Measurements from ENCODE around the gene UBE3C.
A peak's percentile ranks its signal among the peaks of the same experiment; 100 is the strongest.

UBE3C gene

DNA sequence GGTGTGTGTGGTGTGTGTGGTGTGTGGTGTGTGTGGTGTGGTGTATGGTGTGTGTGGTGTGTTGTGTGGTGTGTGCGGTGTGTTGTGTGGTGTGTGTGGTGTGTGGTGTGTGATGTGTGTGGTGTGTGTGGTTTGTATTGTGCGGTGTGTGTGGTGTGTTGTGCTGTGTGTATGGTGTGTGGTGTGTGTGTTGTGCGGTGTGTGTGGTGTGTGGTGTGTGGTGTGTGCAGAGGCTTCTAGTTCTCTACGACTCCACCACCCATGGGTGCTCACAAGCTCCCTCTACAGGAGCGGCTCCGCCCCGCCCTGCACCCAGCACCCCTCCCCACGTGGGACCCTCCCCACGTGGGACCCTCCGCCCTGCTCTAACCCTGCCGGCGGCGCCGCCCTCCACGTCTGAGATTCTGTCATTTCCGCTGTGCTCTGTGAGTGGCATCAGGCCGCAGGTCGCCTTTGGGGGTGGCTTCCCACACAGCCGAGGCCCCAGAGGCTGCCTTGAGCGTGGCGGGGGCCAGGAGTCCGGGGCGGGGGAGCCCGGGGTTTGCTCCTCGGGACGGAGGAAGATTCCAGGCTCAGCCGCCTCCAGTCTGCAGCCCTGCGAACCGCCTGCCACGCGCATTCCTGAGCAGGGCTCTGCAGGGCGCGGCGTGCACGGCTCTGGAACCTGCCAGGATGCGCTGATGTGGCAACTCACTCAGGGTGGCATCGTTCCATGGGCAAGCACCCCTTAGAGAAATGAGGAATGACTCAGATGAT, 161.1 kb downstream of the UBE3C start:
- Histone ChIP-seq H4K8ac (ENCODE audit: low read depth, low read length) (peak overlapping the region; percentile 98), H2BK15ac (ENCODE audit: low read length) (no peak overlapping the region), H3K4me2 (ENCODE audit: insufficient read depth, low read length, poor library complexity, severe bottlenecking) (no peak overlapping the region), H2AFZ (ENCODE audit: low read length) (peak overlapping the region; percentile 48), H3K18ac (ENCODE audit: low read length) (peak overlapping the region; percentile 11), H3K4me3 (ENCODE audit: low read length in 2 of 2) (peak overlapping the region in 1 of 2 donors; percentile 72), H3K9ac (ENCODE audit: low read depth, low read length, poor library complexity) (peak overlapping the region; percentile 88), H3K9me3 (replicated peaks in 1 of 2; ENCODE audit: control insufficient read depth in 2 of 2, insufficient read depth in 1 of 2, low read depth in 1 of 2, low read length in 2 of 2) (peaks cover 0 to 9% of the 10 kb centered on the region in 2 donors), H3K27ac (replicated peaks; ENCODE audit: low read length) (no peak overlapping the region), H3K36me3 (replicated peaks in 1 of 2; ENCODE audit: control insufficient read depth in 2 of 2, insufficient read depth in 2 of 2, low read length in 2 of 2) (peaks cover 0 to 4% of the 10 kb centered on the region in 2 donors), H2BK12ac (ENCODE audit: low read length) (peak overlapping the region; percentile 90), H3K4ac (ENCODE audit: low read length) (no peak overlapping the region), H2AK5ac (ENCODE audit: low read depth, low read length) (peak overlapping the region; percentile 43), H3K14ac (ENCODE audit: low read length) (peak overlapping the region; percentile 28), H3K79me1 (ENCODE audit: low read depth, low read length) (no peaks in the 10 kb centered on the region), H3K4me1 (ENCODE audit: control insufficient read depth in 2 of 2, insufficient read depth in 1 of 2, low read depth in 1 of 2, low read length in 2 of 2) (peaks cover 0 to 5% of the 10 kb centered on the region in 2 donors), H2BK5ac (ENCODE audit: low read length) (peak overlapping the region; percentile 66), H3K23ac (ENCODE audit: low read depth, low read length, poor library complexity) (peak overlapping the region; percentile 94), H4K91ac (ENCODE audit: low read depth, low read length, poor library complexity) (peak overlapping the region; percentile 86), H3K27me3 (ENCODE audit: control insufficient read depth in 3 of 3, insufficient read depth in 3 of 3, low read depth in 1 of 3, low read length in 3 of 3) (peaks cover 0 to 6% (median 0%) of the 10 kb centered on the region in 3 experiments), H2BK120ac (ENCODE audit: low read depth, low read length) (no peak overlapping the region)
- 100% methylated on average over 3 of the region's 37 CpGs; no CpG with 5 or more reads in 1 of the 2 donors for WGBS, 2 donors (ENCODE audit: extremely low coverage in 2 of 2, insufficient read length in 2 of 2, insufficient replicate concordance in 1 of 2)
- no peak for DNase-seq (ENCODE audit: low spot score)

DNA sequence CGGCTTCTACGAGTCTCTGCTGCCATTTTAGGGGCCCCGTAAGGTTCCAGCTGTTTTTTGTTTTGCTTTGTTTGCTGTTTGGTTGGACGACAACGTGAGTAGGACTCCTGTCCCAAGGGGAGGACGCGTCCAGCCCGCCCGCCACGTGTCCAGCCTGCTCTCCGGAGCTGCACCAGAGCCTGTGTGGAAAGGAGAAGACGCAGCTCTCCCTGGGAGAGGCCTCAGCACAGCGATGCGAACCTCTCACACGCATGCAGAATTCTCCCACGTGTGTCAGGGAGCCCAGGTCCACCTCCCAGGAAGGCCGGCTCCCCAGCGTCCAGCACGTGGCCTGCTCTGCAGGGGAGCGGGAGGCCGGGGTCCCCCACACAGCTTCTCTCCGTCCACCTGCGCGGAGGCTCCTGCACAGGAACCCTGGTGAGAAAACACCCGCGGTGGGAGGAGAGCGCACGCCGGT, 161.7 kb downstream of the UBE3C start:
- H3K18ac ChIP-seq (ENCODE audit: low read length) = peak overlapping the region; percentile 74
- peaks cover 0 to 4% of the 10 kb centered on the region in 2 donors for H3K36me3 ChIP-seq (replicated peaks in 1 of 2; ENCODE audit: control insufficient read depth in 2 of 2, insufficient read depth in 2 of 2, low read length in 2 of 2)
- H3K9me3 ChIP-seq (replicated peaks in 1 of 2; ENCODE audit: control insufficient read depth in 2 of 2, insufficient read depth in 1 of 2, low read depth in 1 of 2, low read length in 2 of 2) = peaks cover 0 to 9% of the 10 kb centered on the region in 2 donors
- H3K14ac ChIP-seq (ENCODE audit: low read length) = peak overlapping the region; percentile 8
- H2AFZ ChIP-seq (ENCODE audit: low read length) = peak overlapping the region; percentile 48
- no peak overlapping the region for H3K4me3 ChIP-seq (ENCODE audit: low read length in 2 of 2)
- H2BK12ac ChIP-seq (ENCODE audit: low read length) = no peak overlapping the region
- H4K91ac ChIP-seq (ENCODE audit: low read depth, low read length, poor library complexity) = no peak overlapping the region
- H2BK5ac ChIP-seq (ENCODE audit: low read length) = no peak overlapping the region
- no peak for DNase-seq (ENCODE audit: low spot score)
- H2BK120ac ChIP-seq (ENCODE audit: low read depth, low read length) = no peak overlapping the region
- no peak overlapping the region for H3K9ac ChIP-seq (ENCODE audit: low read depth, low read length, poor library complexity)
- no peak overlapping the region for H3K4me2 ChIP-seq (ENCODE audit: insufficient read depth, low read length, poor library complexity, severe bottlenecking)
- H2AK5ac ChIP-seq (ENCODE audit: low read depth, low read length) = peak overlapping the region; percentile 43
- H2BK15ac ChIP-seq (ENCODE audit: low read length) = peak overlapping the region; percentile 33
- peaks cover 0 to 6% (median 0%) of the 10 kb centered on the region in 3 experiments for H3K27me3 ChIP-seq (ENCODE audit: control insufficient read depth in 3 of 3, insufficient read depth in 3 of 3, low read depth in 1 of 3, low read length in 3 of 3)
- no peaks in the 10 kb centered on the region for H3K79me1 ChIP-seq (ENCODE audit: low read depth, low read length)
- H4K8ac ChIP-seq (ENCODE audit: low read depth, low read length) = peak overlapping the region; percentile 29
- H3K27ac ChIP-seq (replicated peaks; ENCODE audit: low read length) = no peak overlapping the region
- H3K4me1 ChIP-seq (ENCODE audit: control insufficient read depth in 2 of 2, insufficient read depth in 1 of 2, low read depth in 1 of 2, low read length in 2 of 2) = peaks cover 0 to 5% of the 10 kb centered on the region in 2 donors
- no peak overlapping the region for H3K4ac ChIP-seq (ENCODE audit: low read length)
- WGBS, 2 donors (ENCODE audit: extremely low coverage in 2 of 2, insufficient read length in 2 of 2, insufficient replicate concordance in 1 of 2) = no CpG with 5 or more reads among the region's 29 CpGs
- peak overlapping the region; percentile 80 for H3K23ac ChIP-seq (ENCODE audit: low read depth, low read length, poor library complexity)

DNA sequence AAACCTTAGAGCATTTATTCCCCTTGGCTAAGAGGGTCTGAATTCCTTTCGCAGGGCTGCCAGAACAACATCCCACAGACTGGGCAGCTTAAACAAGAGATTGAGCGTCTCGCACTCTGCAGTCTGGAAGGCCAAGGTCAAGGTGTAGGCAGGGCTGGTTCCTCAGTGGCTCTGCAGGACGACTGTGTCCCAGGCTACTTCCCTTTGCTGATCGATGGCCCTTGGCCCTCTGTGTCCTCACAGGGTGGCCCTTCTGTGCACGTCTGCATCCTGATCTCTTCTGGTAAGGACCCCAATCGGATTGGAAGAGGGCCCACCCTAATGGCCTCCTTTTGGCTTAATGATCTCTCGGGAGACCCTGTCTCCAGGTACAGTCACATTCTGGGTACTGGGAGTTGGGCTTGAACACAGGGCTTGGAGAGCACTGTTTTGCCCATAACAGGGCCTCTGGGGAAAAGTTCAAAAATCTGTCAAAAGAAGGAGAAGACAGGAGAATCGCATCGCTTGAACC, 162.9 kb downstream of the UBE3C start:
- H3K4ac ChIP-seq (ENCODE audit: low read length) = no peak overlapping the region
- H3K18ac ChIP-seq (ENCODE audit: low read length) = no peak overlapping the region
- no peak overlapping the region for H2BK12ac ChIP-seq (ENCODE audit: low read length)
- no peak overlapping the region for H2AK5ac ChIP-seq (ENCODE audit: low read depth, low read length)
- H2BK15ac ChIP-seq (ENCODE audit: low read length) = no peak overlapping the region
- H2AFZ ChIP-seq (ENCODE audit: low read length) = no peak overlapping the region
- peaks cover 0 to 9% of the 10 kb centered on the region in 2 donors for H3K9me3 ChIP-seq (replicated peaks in 1 of 2; ENCODE audit: control insufficient read depth in 2 of 2, insufficient read depth in 1 of 2, low read depth in 1 of 2, low read length in 2 of 2)
- H2BK5ac ChIP-seq (ENCODE audit: low read length) = no peak overlapping the region
- no peak overlapping the region for H4K91ac ChIP-seq (ENCODE audit: low read depth, low read length, poor library complexity)
- no peak for DNase-seq (ENCODE audit: low spot score)
- no CpG with 5 or more reads among the region's 10 CpGs for WGBS, 2 donors (ENCODE audit: extremely low coverage in 2 of 2, insufficient read length in 2 of 2, insufficient replicate concordance in 1 of 2)
- H3K27ac ChIP-seq (replicated peaks; ENCODE audit: low read length) = no peak overlapping the region
- H3K4me1 ChIP-seq (ENCODE audit: control insufficient read depth in 2 of 2, insufficient read depth in 1 of 2, low read depth in 1 of 2, low read length in 2 of 2) = peaks cover 0 to 5% of the 10 kb centered on the region in 2 donors
- peaks cover 0 to 4% of the 10 kb centered on the region in 2 donors for H3K36me3 ChIP-seq (replicated peaks in 1 of 2; ENCODE audit: control insufficient read depth in 2 of 2, insufficient read depth in 2 of 2, low read length in 2 of 2)
- H4K8ac ChIP-seq (ENCODE audit: low read depth, low read length) = no peak overlapping the region
- no peak overlapping the region for H3K9ac ChIP-seq (ENCODE audit: low read depth, low read length, poor library complexity)
- peaks cover 0 to 6% (median 0%) of the 10 kb centered on the region in 3 experiments for H3K27me3 ChIP-seq (ENCODE audit: control insufficient read depth in 3 of 3, insufficient read depth in 3 of 3, low read depth in 1 of 3, low read length in 3 of 3)
- H3K4me2 ChIP-seq (ENCODE audit: insufficient read depth, low read length, poor library complexity, severe bottlenecking) = no peak overlapping the region
- H2BK120ac ChIP-seq (ENCODE audit: low read depth, low read length) = no peak overlapping the region
- no peak overlapping the region for H3K23ac ChIP-seq (ENCODE audit: low read depth, low read length, poor library complexity)
- H3K14ac ChIP-seq (ENCODE audit: low read length) = no peak overlapping the region
- H3K4me3 ChIP-seq (ENCODE audit: low read length in 2 of 2) = no peak overlapping the region
- no peaks in the 10 kb centered on the region for H3K79me1 ChIP-seq (ENCODE audit: low read depth, low read length)
